HepG2 (cell line): ENCODE results near the gene LBX2. TPM values are rescaled to one million over a fixed set of nuclear protein-coding genes. Genes with fewer than 3 reads are reported as not detected.
A peak's percentile ranks its signal among the peaks of the same experiment; 100 is the strongest.

Source experiments
- CBX1 ChIP-seq: IDR thresholded peaks from one replicate; pipeline ENCODE4 v1.6.1; 2016; ENCODE audit warnings: antibody characterized with exemption, low read depth
- MATR3 ChIP-seq: sonication (generic); formaldehyde crosslinking; IDR thresholded peaks from 2 replicates; pipeline ENCODE4 v1.4.0; 2020; ENCODE audit warnings: missing genetic modification reagents
- MBD4 ChIP-seq: IDR thresholded peaks from 2 replicates; pipeline ENCODE4 v1.6.1; 2012; ENCODE audit warnings: low read length, inconsistent platforms, borderline replicate concordance
- MEIS1 ChIP-seq: sonication (generic); formaldehyde crosslinking; IDR thresholded peaks from 2 replicates; pipeline ENCODE4 v1.9.0; 2021; ENCODE audit warnings: mild to moderate bottlenecking, missing genetic modification reagents, moderate library complexity, borderline replicate concordance
- NFATC3 ChIP-seq: sonication (generic); formaldehyde crosslinking; IDR thresholded peaks from 2 replicates; pipeline ENCODE4 v1.5.1; 2020; ENCODE audit warnings: mild to moderate bottlenecking, missing genetic modification reagents
- RXRA ChIP-seq: sonication (generic); formaldehyde crosslinking; IDR thresholded peaks from 2 replicates; pipeline ENCODE4 v1.5.1; 2020; ENCODE audit warnings: missing genetic modification reagents
- SRY ChIP-seq: sonication (generic); formaldehyde crosslinking; IDR thresholded peaks from 2 replicates; pipeline ENCODE4 v1.8.0; 2022; ENCODE audit warnings: mild to moderate bottlenecking, missing genetic modification reagents
- TBP ChIP-seq: sonication (generic); formaldehyde crosslinking; IDR thresholded peaks from 2 replicates; pipeline ENCODE4 v1.5.0; 2020; ENCODE audit warnings: missing genetic modification reagents
- ZFY ChIP-seq: sonication (generic); formaldehyde crosslinking; IDR thresholded peaks from 2 replicates; pipeline ENCODE4 v1.4.0; 2020; ENCODE audit warnings: missing genetic modification reagents
- polyA plus RNA-seq, 8 experiments: library from polyadenylated mRNA; depleted of rRNA in 3 of 8; stranded (reverse) in 7 of 8; unstranded in 1 of 8; fragments of >200 nt; fragmentation: Illumina TruSeq in 4 of 8; extraction: Trizol in 4 of 8; gene quantifications; 2 replicates each; pipeline versions ENCODE4 v1.2.1 to v1.2.3, GENCODE V29; 2011 to 2016; ENCODE audit warnings: low read depth in 4 of 8, missing spikeins in 1 of 8, mixed read lengths in 1 of 8; ENCODE audit not compliant: insufficient read depth in 1 of 8
- total RNA-seq, 5 experiments: library from RNA; depleted of rRNA; stranded (reverse); fragments of >200 nt; fragmentation: Illumina TruSeq; extraction: Trizol; gene quantifications; 2 replicates each; pipeline ENCODE4 v1.2.3, GENCODE V29; 2016; ENCODE audit warnings: low read depth in 1 of 5
- TF ChIP-seq, protein P1 (sequence below): sonication (generic); formaldehyde crosslinking; IDR thresholded peaks from 2 replicates; pipeline ENCODE4 v1.8.1; 2023; ENCODE audit warnings: mild to moderate bottlenecking, missing genetic modification reagents
- TF ChIP-seq, protein P2 (sequence below): fragments of 450-650 bp; IDR thresholded peaks from 2 replicates; pipeline ENCODE4 v1.6.1; 2017
- TF ChIP-seq, protein P3 (sequence below): sonication (generic); formaldehyde crosslinking; IDR thresholded peaks from 2 replicates; pipeline ENCODE4 v1.8.1; 2023; ENCODE audit warnings: mild to moderate bottlenecking, missing genetic modification reagents
- TF ChIP-seq, protein P4 (sequence below): sonication (generic); formaldehyde crosslinking; IDR thresholded peaks from 2 replicates; pipeline ENCODE4 v1.4.0; 2020; ENCODE audit warnings: missing genetic modification reagents
- TF ChIP-seq, protein P5 (sequence below): sonication (generic); formaldehyde crosslinking; IDR thresholded peaks from 2 replicates; pipeline ENCODE4 v1.8.0; 2022; ENCODE audit warnings: mild to moderate bottlenecking, missing genetic modification reagents
- TF ChIP-seq, protein P6 (sequence below): IDR thresholded peaks from 2 replicates; pipeline ENCODE4 v1.6.1; 2016
- TF ChIP-seq, protein P7 (sequence below): sonication (generic); formaldehyde crosslinking; IDR thresholded peaks from 2 replicates; pipeline ENCODE4 v1.4.0; 2020; ENCODE audit warnings: low read depth, mild to moderate bottlenecking, missing genetic modification reagents
- TF ChIP-seq, protein P8 (sequence below): IDR thresholded peaks from 2 replicates; pipeline ENCODE4 v1.6.1; 2016; ENCODE audit warnings: low read depth, control low read depth

Gene LBX2
- total and polyA plus RNA-seq, 2 of the 13 experiments (the other 11 are each of a cell fraction or from before 2014, with no cell fraction given), result 6.4 to 8.1 TPM

DNA sequence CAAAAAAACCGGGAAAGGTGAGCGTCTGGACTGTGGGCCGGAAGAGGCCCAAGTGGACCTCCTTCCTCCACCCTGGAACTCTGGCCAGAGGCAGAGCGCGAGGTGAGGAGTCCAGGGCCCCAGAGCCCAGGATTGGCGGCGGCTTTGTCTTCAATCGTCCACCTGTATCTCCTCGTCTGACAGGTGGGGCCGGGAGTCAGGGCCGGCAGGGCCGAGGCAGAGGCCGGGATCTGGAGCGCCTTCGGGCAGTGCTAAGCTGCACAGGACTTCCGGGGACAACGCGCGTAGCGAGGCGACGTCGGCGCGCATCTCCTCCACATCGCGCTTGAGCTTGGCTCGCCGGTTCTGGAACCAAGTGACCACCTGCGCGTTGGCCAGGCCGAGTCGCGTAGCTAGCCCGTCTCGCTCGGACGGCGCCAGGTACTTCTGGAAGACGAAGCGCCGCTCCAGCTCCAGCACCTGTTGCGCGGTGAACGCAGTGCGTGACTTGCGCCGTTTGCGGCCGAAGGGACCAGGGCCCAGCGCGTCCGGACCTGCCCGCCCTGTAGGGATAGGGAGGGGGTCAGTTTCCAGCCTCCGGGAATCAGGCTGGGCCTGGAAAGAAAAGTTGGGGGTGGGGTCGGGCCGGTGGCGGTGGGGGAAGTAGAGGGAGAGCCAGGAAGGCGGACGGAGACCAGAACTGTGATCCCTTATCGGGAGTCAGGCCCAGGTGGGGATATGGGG, 1.5 kb downstream of the LBX2 start (continued):
- TF ChIP-seq ZFY (CRISPR knock-in tag), result peak; percentile 59; the same call in 1 of the 2 replicates
- TF ChIP-seq, protein P1, sequence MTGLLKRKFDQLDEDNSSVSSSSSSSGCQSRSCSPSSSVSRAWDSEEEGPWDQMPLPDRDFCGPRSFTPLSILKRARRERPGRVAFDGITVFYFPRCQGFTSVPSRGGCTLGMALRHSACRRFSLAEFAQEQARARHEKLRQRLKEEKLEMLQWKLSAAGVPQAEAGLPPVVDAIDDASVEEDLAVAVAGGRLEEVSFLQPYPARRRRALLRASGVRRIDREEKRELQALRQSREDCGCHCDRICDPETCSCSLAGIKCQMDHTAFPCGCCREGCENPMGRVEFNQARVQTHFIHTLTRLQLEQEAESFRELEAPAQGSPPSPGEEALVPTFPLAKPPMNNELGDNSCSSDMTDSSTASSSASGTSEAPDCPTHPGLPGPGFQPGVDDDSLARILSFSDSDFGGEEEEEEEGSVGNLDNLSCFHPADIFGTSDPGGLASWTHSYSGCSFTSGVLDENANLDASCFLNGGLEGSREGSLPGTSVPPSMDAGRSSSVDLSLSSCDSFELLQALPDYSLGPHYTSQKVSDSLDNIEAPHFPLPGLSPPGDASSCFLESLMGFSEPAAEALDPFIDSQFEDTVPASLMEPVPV (CRISPR knock-in tag), result peak; percentile 84; the same call in 1 of the 2 replicates
- TF ChIP-seq, protein P2, sequence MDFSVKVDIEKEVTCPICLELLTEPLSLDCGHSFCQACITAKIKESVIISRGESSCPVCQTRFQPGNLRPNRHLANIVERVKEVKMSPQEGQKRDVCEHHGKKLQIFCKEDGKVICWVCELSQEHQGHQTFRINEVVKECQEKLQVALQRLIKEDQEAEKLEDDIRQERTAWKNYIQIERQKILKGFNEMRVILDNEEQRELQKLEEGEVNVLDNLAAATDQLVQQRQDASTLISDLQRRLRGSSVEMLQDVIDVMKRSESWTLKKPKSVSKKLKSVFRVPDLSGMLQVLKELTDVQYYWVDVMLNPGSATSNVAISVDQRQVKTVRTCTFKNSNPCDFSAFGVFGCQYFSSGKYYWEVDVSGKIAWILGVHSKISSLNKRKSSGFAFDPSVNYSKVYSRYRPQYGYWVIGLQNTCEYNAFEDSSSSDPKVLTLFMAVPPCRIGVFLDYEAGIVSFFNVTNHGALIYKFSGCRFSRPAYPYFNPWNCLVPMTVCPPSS, result no peak
- TF ChIP-seq, protein P3, sequence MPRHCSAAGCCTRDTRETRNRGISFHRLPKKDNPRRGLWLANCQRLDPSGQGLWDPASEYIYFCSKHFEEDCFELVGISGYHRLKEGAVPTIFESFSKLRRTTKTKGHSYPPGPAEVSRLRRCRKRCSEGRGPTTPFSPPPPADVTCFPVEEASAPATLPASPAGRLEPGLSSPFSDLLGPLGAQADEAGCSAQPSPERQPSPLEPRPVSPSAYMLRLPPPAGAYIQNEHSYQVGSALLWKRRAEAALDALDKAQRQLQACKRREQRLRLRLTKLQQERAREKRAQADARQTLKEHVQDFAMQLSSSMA (CRISPR knock-in tag), result no peak
- TF ChIP-seq TBP (CRISPR knock-in tag), result no peak
- TF ChIP-seq, protein P4, sequence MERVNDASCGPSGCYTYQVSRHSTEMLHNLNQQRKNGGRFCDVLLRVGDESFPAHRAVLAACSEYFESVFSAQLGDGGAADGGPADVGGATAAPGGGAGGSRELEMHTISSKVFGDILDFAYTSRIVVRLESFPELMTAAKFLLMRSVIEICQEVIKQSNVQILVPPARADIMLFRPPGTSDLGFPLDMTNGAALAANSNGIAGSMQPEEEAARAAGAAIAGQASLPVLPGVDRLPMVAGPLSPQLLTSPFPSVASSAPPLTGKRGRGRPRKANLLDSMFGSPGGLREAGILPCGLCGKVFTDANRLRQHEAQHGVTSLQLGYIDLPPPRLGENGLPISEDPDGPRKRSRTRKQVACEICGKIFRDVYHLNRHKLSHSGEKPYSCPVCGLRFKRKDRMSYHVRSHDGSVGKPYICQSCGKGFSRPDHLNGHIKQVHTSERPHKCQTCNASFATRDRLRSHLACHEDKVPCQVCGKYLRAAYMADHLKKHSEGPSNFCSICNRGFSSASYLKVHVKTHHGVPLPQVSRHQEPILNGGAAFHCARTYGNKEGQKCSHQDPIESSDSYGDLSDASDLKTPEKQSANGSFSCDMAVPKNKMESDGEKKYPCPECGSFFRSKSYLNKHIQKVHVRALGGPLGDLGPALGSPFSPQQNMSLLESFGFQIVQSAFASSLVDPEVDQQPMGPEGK (CRISPR knock-in tag), result no peak; the same call in 1 of the 2 replicates
- TF ChIP-seq, protein P5, sequence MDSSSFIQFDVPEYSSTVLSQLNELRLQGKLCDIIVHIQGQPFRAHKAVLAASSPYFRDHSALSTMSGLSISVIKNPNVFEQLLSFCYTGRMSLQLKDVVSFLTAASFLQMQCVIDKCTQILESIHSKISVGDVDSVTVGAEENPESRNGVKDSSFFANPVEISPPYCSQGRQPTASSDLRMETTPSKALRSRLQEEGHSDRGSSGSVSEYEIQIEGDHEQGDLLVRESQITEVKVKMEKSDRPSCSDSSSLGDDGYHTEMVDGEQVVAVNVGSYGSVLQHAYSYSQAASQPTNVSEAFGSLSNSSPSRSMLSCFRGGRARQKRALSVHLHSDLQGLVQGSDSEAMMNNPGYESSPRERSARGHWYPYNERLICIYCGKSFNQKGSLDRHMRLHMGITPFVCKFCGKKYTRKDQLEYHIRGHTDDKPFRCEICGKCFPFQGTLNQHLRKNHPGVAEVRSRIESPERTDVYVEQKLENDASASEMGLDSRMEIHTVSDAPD, result peak; percentile 73; the same call in 1 of the 2 replicates
- no peak for TF ChIP-seq MBD4
- no peak for TF ChIP-seq MATR3 (CRISPR knock-in tag)
- TF ChIP-seq, protein P6, sequence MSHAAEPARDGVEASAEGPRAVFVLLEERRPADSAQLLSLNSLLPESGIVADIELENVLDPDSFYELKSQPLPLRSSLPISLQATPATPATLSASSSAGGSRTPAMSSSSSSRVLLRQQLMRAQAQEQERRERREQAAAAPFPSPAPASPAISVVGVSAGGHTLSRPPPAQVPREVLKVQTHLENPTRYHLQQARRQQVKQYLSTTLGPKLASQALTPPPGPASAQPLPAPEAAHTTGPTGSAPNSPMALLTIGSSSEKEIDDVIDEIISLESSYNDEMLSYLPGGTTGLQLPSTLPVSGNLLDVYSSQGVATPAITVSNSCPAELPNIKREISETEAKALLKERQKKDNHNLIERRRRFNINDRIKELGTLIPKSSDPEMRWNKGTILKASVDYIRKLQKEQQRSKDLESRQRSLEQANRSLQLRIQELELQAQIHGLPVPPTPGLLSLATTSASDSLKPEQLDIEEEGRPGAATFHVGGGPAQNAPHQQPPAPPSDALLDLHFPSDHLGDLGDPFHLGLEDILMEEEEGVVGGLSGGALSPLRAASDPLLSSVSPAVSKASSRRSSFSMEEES (CRISPR knock-in tag), result no peak
- 0 out of 2 replicates have a peak, but pooled peaks have one; percentile 72 for TF ChIP-seq SRY (CRISPR knock-in tag)
- TF ChIP-seq, protein P7, sequence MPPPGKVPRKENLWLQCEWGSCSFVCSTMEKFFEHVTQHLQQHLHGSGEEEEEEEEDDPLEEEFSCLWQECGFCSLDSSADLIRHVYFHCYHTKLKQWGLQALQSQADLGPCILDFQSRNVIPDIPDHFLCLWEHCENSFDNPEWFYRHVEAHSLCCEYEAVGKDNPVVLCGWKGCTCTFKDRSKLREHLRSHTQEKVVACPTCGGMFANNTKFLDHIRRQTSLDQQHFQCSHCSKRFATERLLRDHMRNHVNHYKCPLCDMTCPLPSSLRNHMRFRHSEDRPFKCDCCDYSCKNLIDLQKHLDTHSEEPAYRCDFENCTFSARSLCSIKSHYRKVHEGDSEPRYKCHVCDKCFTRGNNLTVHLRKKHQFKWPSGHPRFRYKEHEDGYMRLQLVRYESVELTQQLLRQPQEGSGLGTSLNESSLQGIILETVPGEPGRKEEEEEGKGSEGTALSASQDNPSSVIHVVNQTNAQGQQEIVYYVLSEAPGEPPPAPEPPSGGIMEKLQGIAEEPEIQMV (CRISPR knock-in tag), result 0 out of 2 replicates have a peak, but pooled peaks have one; percentile 35
- TF ChIP-seq, protein P8, sequence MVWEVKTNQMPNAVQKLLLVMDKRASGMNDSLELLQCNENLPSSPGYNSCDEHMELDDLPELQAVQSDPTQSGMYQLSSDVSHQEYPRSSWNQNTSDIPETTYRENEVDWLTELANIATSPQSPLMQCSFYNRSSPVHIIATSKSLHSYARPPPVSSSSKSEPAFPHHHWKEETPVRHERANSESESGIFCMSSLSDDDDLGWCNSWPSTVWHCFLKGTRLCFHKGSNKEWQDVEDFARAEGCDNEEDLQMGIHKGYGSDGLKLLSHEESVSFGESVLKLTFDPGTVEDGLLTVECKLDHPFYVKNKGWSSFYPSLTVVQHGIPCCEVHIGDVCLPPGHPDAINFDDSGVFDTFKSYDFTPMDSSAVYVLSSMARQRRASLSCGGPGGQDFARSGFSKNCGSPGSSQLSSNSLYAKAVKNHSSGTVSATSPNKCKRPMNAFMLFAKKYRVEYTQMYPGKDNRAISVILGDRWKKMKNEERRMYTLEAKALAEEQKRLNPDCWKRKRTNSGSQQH, result no peak
- TF ChIP-seq CBX1, result peak; percentile 46
- peak; percentile 65 for TF ChIP-seq RXRA (CRISPR knock-in tag)
- 0 out of 2 replicates have a peak, but pooled peaks have one; percentile 85 for TF ChIP-seq NFATC3 (CRISPR knock-in tag)
- TF ChIP-seq MEIS1, result no peak
